Measurements from ENCODE around the gene GALNT18.

The GALNT18 gene

GRCh38 chr11:11289669-11290068, 332.1 kb downstream of the GALNT18 start:
- DNase-seq (ENCODE audit: low read depth in 4 of 4, low spot score in 1 of 4): no peak

GRCh38 chr11:11288972-11289616, 332.7 kb downstream of the GALNT18 start:
- DNase-seq (ENCODE audit: low read depth in 4 of 4, low spot score in 1 of 4): no peak

- DNase-seq (ENCODE audit: low read depth in 4 of 4, low spot score in 1 of 4): no peak
Observed at GRCh38 chr11:11284481-11284880, 337.3 kb downstream of the GALNT18 start.

GRCh38 chr11:11281626-11282025, 340.2 kb downstream of the GALNT18 start:
- DNase-seq (ENCODE audit: low read depth in 4 of 4, low spot score in 1 of 4): no peak

- DNase-seq (ENCODE audit: low read depth in 4 of 4, low spot score in 1 of 4): no peak
Observed at GRCh38 chr11:11280826-11281225, 341.0 kb downstream of the GALNT18 start.

GRCh38 chr11:11279956-11280689, 341.7 kb downstream of the GALNT18 start:
- DNase-seq (ENCODE audit: low read depth in 4 of 4, low spot score in 1 of 4): no peak

GRCh38 chr11:11272254-11272653, 349.6 kb downstream of the GALNT18 start:
- no peak for DNase-seq (ENCODE audit: low read depth in 4 of 4, low spot score in 1 of 4)

- no peak for DNase-seq (ENCODE audit: low read depth in 4 of 4, low spot score in 1 of 4)
Observed at GRCh38 chr11:11270236-11270775, 351.5 kb downstream of the GALNT18 start.

GRCh38 chr11:11268706-11269105, 353.1 kb downstream of the GALNT18 start:
- DNase-seq (ENCODE audit: low read depth in 4 of 4, low spot score in 1 of 4): no peak

- DNase-seq (ENCODE audit: low read depth in 4 of 4, low spot score in 1 of 4): no peak
Observed at GRCh38 chr11:11268119-11268518, 353.7 kb downstream of the GALNT18 start.

- no peak for DNase-seq (ENCODE audit: low read depth in 4 of 4, low spot score in 1 of 4)
Observed at GRCh38 chr11:11267312-11267711, 354.5 kb downstream of the GALNT18 start.

GRCh38 chr11:11265994-11266606, 355.7 kb downstream of the GALNT18 start:
- DNase-seq (ENCODE audit: low read depth in 4 of 4, low spot score in 1 of 4): peak; percentile 11 to 45 (median 34)

- DNase-seq (ENCODE audit: low read depth in 4 of 4, low spot score in 1 of 4): no peak
Observed at GRCh38 chr11:11265320-11265719, 356.5 kb downstream of the GALNT18 start.

GRCh38 chr11:11263238-11264005, 358.4 kb downstream of the GALNT18 start:
- no peak for DNase-seq (ENCODE audit: low read depth in 4 of 4, low spot score in 1 of 4)

GRCh38 chr11:11262171-11262920, 359.5 kb downstream of the GALNT18 start:
- DNase-seq (ENCODE audit: low read depth in 4 of 4, low spot score in 1 of 4): no peak

- no peak for DNase-seq (ENCODE audit: low read depth in 4 of 4, low spot score in 1 of 4)
Observed at GRCh38 chr11:11261629-11262028, 360.2 kb downstream of the GALNT18 start.

GRCh38 chr11:11260903-11261302, 360.9 kb downstream of the GALNT18 start:
- DNase-seq (ENCODE audit: low read depth in 4 of 4, low spot score in 1 of 4): no peak

- no peak for DNase-seq (ENCODE audit: low read depth in 4 of 4, low spot score in 1 of 4)
Observed at GRCh38 chr11:11253995-11254394, 367.8 kb downstream of the GALNT18 start.

GRCh38 chr11:11253497-11253896, 368.3 kb downstream of the GALNT18 start:
- DNase-seq (ENCODE audit: low read depth in 4 of 4, low spot score in 1 of 4): no peak

GRCh38 chr11:11252403-11252802, 369.4 kb downstream of the GALNT18 start:
- no peak for DNase-seq (ENCODE audit: low read depth in 4 of 4, low spot score in 1 of 4)
